HTR-8/SVneo (cell line): Measurements from ENCODE around the gene HOXC13.

Source experiments
- DNase-seq: peaks from one replicate; pipeline ENCODE4 v3.0.0; 2011; ENCODE audit warnings: low spot score, mixed read lengths; ENCODE audit not compliant: insufficient read length
- FAIRE-seq: peaks from 2 replicates; lab custom pipeline; 2011; peaks lifted over from hg19 to GRCh38; lab: Jason Lieb, UNC

Gene HOXC13

GRCh38 chr12:53990311-53991076 lies 51.9 kb downstream of the HOXC13 start:
- DNase-seq, result no peak
- FAIRE-seq, result no peak

GRCh38 chr12:53991077-53991460 lies 52.4 kb downstream of the HOXC13 start:
- no peak for DNase-seq
- FAIRE-seq, result no peak

- FAIRE-seq (no peak), DNase-seq (no peak)
Observed at GRCh38 chr12:53992377-53992889, 53.8 kb downstream of the HOXC13 start.

GRCh38 chr12:53993162-53994008 lies 54.8 kb downstream of the HOXC13 start:
- FAIRE-seq, result no peak

GRCh38 chr12:53994009-53994263 lies 55.3 kb downstream of the HOXC13 start:
- DNase-seq (no peak), FAIRE-seq (no peak)

More at GRCh38 chr12:53993162-53994008, 54.8 kb downstream of the HOXC13 start:
- no peak for DNase-seq

GRCh38 chr12:53994264-53995001 lies 55.8 kb downstream of the HOXC13 start:
- FAIRE-seq, result no peak
- DNase-seq, result no peak

GRCh38 chr12:53995002-53995377 lies 56.4 kb downstream of the HOXC13 start:
- no peak for FAIRE-seq
- DNase-seq, result no peak

GRCh38 chr12:53995378-53996239 lies 57.0 kb downstream of the HOXC13 start:
- DNase-seq (no peak), FAIRE-seq (no peak)
